ENCODE data around the gene TNFRSF12A. TPM values are rescaled to one million over a fixed set of nuclear protein-coding genes. Genes with fewer than 3 reads are reported as not detected.
A peak's percentile ranks its signal among the peaks of the same experiment; 100 is the strongest.

Gene TNFRSF12A
- total RNA-seq, 1 experiment from 2014 or later: 156 TPM

DNA sequence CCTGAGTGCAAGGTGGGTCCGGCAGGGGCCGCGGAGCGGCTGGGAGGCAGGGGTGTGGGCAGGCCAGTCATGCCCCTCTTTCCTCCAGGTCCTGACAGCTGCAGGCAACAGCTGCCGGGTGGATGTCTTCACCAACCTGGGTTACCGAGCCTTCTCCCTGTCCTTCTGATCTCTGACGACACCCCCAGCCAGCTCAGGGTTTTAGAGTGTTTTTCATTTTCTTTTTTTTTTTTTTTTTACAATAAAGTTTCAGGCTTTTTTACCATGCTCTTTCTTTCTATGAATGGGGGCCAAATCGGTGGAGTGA is 7.3 kb downstream of the TNFRSF12A start:
- TF ChIP-seq, protein P1, sequence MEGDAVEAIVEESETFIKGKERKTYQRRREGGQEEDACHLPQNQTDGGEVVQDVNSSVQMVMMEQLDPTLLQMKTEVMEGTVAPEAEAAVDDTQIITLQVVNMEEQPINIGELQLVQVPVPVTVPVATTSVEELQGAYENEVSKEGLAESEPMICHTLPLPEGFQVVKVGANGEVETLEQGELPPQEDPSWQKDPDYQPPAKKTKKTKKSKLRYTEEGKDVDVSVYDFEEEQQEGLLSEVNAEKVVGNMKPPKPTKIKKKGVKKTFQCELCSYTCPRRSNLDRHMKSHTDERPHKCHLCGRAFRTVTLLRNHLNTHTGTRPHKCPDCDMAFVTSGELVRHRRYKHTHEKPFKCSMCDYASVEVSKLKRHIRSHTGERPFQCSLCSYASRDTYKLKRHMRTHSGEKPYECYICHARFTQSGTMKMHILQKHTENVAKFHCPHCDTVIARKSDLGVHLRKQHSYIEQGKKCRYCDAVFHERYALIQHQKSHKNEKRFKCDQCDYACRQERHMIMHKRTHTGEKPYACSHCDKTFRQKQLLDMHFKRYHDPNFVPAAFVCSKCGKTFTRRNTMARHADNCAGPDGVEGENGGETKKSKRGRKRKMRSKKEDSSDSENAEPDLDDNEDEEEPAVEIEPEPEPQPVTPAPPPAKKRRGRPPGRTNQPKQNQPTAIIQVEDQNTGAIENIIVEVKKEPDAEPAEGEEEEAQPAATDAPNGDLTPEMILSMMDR (IDR thresholded peaks at IDR 0.05): no peak
- TF ChIP-seq POLR2AphosphoS5 (IDR thresholded peaks at IDR 0.05; ENCODE audit: low read depth, low read length) (no peak), TCF7L2 (IDR thresholded peaks at IDR 0.05; ENCODE audit: low read depth, low read length) (no peak), SIN3A (IDR thresholded peaks at IDR 0.05; ENCODE audit: borderline replicate concordance, insufficient read depth, low read depth, low read length) (no peak)
- TF ChIP-seq, protein P2, sequence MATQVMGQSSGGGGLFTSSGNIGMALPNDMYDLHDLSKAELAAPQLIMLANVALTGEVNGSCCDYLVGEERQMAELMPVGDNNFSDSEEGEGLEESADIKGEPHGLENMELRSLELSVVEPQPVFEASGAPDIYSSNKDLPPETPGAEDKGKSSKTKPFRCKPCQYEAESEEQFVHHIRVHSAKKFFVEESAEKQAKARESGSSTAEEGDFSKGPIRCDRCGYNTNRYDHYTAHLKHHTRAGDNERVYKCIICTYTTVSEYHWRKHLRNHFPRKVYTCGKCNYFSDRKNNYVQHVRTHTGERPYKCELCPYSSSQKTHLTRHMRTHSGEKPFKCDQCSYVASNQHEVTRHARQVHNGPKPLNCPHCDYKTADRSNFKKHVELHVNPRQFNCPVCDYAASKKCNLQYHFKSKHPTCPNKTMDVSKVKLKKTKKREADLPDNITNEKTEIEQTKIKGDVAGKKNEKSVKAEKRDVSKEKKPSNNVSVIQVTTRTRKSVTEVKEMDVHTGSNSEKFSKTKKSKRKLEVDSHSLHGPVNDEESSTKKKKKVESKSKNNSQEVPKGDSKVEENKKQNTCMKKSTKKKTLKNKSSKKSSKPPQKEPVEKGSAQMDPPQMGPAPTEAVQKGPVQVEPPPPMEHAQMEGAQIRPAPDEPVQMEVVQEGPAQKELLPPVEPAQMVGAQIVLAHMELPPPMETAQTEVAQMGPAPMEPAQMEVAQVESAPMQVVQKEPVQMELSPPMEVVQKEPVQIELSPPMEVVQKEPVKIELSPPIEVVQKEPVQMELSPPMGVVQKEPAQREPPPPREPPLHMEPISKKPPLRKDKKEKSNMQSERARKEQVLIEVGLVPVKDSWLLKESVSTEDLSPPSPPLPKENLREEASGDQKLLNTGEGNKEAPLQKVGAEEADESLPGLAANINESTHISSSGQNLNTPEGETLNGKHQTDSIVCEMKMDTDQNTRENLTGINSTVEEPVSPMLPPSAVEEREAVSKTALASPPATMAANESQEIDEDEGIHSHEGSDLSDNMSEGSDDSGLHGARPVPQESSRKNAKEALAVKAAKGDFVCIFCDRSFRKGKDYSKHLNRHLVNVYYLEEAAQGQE (IDR thresholded peaks at IDR 0.05; ENCODE audit: insufficient read depth in 1 of 2, low read depth in 2 of 2, low read length in 1 of 2): no peak
- Histone ChIP-seq H3K4me3 (ENCODE audit: low read depth in 2 of 2, low read length in 2 of 2) (no peak overlapping the region), H3K36me3 (ENCODE audit: control insufficient read depth, insufficient read depth, low read length) (no peaks in the 10 kb centered on the region), H3K4me1 (ENCODE audit: control insufficient read depth, insufficient read depth, low read length) (peaks cover 12% of the 10 kb centered on the region), H3K9me3 (ENCODE audit: control insufficient read depth, insufficient read depth, low read depth, low read length) (no peaks in the 10 kb centered on the region), H3K27me3 (ENCODE audit: control insufficient read depth, insufficient read depth, low read length) (no peaks in the 10 kb centered on the region), H3K27ac (ENCODE audit: low read length) (no peak overlapping the region)
- ChIA-PET POLR2A (interaction anchor here (0.5 to 0.7 kb wide), 4 partner anchors 20 to 1737 kb away, joined by 3 to 10 read pairs (median 7); no protein-coding TSS in a partner anchor), CTCF (interaction anchor here (0.6 to 1.2 kb wide), 5 partner anchors 9 to 107 kb away, joined by 3 to 5 read pairs (median 4); partner anchors contain the start of genes CLDN6 and ZNF213)
- DNase-seq (ENCODE audit: low read depth, low spot score) (no peak), ATAC-seq (no peak)
- intact Hi-C loops (cut with micrococcal nuclease; ENCODE audit: unreplicated experiment) (no loop called here), in situ Hi-C loops (cut with HindIII; ENCODE audit: low pct_unique_long_range_greater_than_20kb, low sequenced_read_pairs) (no loop called here)
- BruUV-seq (replicated peaks): no TSS peak

DNA sequence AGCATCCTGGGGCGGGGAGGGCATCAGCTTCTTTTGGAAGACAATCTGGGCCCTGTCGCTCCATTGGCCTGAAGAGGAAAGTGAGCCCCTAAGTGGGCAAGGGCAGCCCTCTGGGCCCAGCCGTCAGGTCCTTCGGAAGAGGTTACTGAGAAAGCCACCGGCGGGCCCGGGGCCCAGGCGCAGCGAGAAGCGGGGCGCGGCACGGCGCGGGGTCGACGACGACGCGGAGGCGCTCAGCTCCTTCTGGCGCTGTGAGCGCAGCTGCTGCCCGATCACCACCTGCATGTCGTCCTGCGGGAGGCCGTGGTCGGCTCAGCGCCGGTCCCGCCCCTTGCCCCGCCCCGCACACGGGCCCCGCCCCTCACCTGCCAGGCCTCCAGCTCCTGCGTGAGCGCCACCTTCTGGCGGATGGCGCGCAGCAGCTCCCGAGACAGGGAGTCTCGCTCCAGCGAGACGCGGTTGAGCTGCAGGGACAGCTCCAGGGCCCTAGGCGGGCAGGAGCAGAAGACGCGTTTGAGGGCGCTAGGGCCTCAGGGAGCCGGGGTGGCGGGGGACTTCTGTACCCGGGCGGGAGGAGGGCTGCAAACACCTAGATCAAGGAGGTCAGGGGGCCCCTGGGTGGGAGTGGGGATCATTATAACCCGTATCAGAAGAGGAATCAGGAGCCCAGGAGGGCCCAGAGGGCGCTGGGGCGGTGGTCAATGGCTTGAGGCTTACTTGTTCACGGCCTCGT is 8.0 kb downstream of the TNFRSF12A start:
- intact Hi-C loops (cut with micrococcal nuclease; ENCODE audit: unreplicated experiment) (no loop called here), in situ Hi-C loops (cut with HindIII; ENCODE audit: low pct_unique_long_range_greater_than_20kb, low sequenced_read_pairs) (no loop called here)
- peak; percentile 32 for DNase-seq (ENCODE audit: low read depth, low spot score)
- Histone ChIP-seq H3K27me3 (ENCODE audit: control insufficient read depth, insufficient read depth, low read length) (no peaks in the 10 kb centered on the region), H3K27ac (ENCODE audit: low read length) (no peak overlapping the region), H3K9me3 (ENCODE audit: control insufficient read depth, insufficient read depth, low read depth, low read length) (no peaks in the 10 kb centered on the region), H3K4me1 (ENCODE audit: control insufficient read depth, insufficient read depth, low read length) (peaks cover 6% of the 10 kb centered on the region), H3K4me3 (ENCODE audit: low read depth in 2 of 2, low read length in 2 of 2) (no peak overlapping the region), H3K36me3 (ENCODE audit: control insufficient read depth, insufficient read depth, low read length) (no peaks in the 10 kb centered on the region)
- ChIA-PET POLR2A (interaction anchor here (0.7 kb wide), 1 partner anchor 1737 kb away, joined by 3 read pairs; no protein-coding TSS in a partner anchor), CTCF (interaction anchor here (0.6 to 1.2 kb wide), 9 partner anchors 8 to 252 kb away, joined by 3 to 5 read pairs (median 4); partner anchors contain the start of genes CLDN6, TNFRSF12A and ZNF213)
- ATAC-seq: peak; percentile 51
- TF ChIP-seq POLR2AphosphoS5 (IDR thresholded peaks at IDR 0.05; ENCODE audit: low read depth, low read length): peak; percentile 62
- no peak for TF ChIP-seq SIN3A (IDR thresholded peaks at IDR 0.05; ENCODE audit: borderline replicate concordance, insufficient read depth, low read depth, low read length)
- TF ChIP-seq TCF7L2 (IDR thresholded peaks at IDR 0.05; ENCODE audit: low read depth, low read length): no peak
- TF ChIP-seq, protein P1 (IDR thresholded peaks at IDR 0.05): peak; percentile 96
- TF ChIP-seq, protein P2 (IDR thresholded peaks at IDR 0.05; ENCODE audit: insufficient read depth in 1 of 2, low read depth in 2 of 2, low read length in 1 of 2): peak in 1 of 2 experiments; percentile 49; a peak in 1 of 4 replicates
- BruUV-seq (replicated peaks): no TSS peak
